H1 (cell line): ENCODE measurements around the gene PIEZO1. TPM values are rescaled to one million over a fixed set of nuclear protein-coding genes. Genes with fewer than 3 reads are reported as not detected.
A peak's percentile ranks its signal among the peaks of the same experiment; 100 is the strongest.

ENCODE experiments used
- CTCF ChIA-PET: fragments of 300-600 bp; sonication (Branson Sonifier 250); formaldehyde crosslinking; loops from one replicate; lab custom pipeline; 2021; ENCODE audit not compliant: partially characterized antibody; lab: Charles Lee
- POLR2A ChIA-PET: fragments of 300-600 bp; sonication (Branson Sonifier 250); formaldehyde crosslinking; loops from one replicate; lab custom pipeline; 2021; ENCODE audit warnings: inconsistent platforms; ENCODE audit not compliant: partially characterized antibody; lab: Charles Lee
- DNase-seq, 2 experiments: peaks; one replicate each; pipeline versions ENCODE4 v3.0.0 to v3.0.0-alpha.2; 2010 to 2022; ENCODE audit warnings: low spot score in 2 of 2, low read depth in 1 of 2, mixed read lengths in 1 of 2
- FAIRE-seq: peaks from 2 replicates; lab custom pipeline; 2011; peaks lifted over from hg19 to GRCh38; lab: Jason Lieb, UNC
- H2AFZ ChIP-seq: 2 replicates; pipeline ENCODE4 v1.8.1; 2012; ENCODE audit warnings: low read length, inconsistent platforms
- H2AK5ac ChIP-seq: 2 replicates; pipeline ENCODE4 v1.6.1; 2013; ENCODE audit warnings: low read depth, low read length
- H2BK120ac ChIP-seq: replicated peaks from 2 replicates; pipeline ENCODE3; 2013; ENCODE audit warnings: low read depth, low read length, inconsistent platforms
- H2BK12ac ChIP-seq: 2 replicates; pipeline ENCODE4 v1.6.1; 2013; ENCODE audit warnings: low read depth, low read length
- H2BK15ac ChIP-seq: 2 replicates; pipeline ENCODE4 v1.6.1; 2013; ENCODE audit warnings: low read length
- H2BK20ac ChIP-seq: 2 replicates; pipeline ENCODE4 v1.6.1; 2013; ENCODE audit warnings: low read length
- H2BK5ac ChIP-seq: 2 replicates; pipeline ENCODE4 v1.6.1; 2013; ENCODE audit warnings: low read depth, low read length
- H3K14ac ChIP-seq: 2 replicates; pipeline ENCODE4 v1.6.1; 2013; ENCODE audit warnings: inconsistent platforms; ENCODE audit not compliant: insufficient read length
- H3K18ac ChIP-seq: 2 replicates; pipeline ENCODE4 v1.6.1; 2013; ENCODE audit warnings: low read length; ENCODE audit errors: extremely low read depth
- H3K23ac ChIP-seq: 2 replicates; pipeline ENCODE4 v1.6.1; 2013; ENCODE audit warnings: inconsistent platforms; ENCODE audit not compliant: insufficient read length
- H3K23me2 ChIP-seq: 2 replicates; pipeline ENCODE4 v1.6.1; 2013; ENCODE audit warnings: low read depth, low read length
- H3K27ac ChIP-seq: 2 replicates; pipeline ENCODE4 v1.6.1; 2011; ENCODE audit warnings: low read depth, low read length, inconsistent platforms
- H3K27me3 ChIP-seq, 4 experiments: replicated peaks in 1 of 4; 1 replicate in 1 of 4; 2 replicates in 3 of 4; pipeline versions ENCODE4 v1.6.1 to v1.8.1; 2011 to 2013; ENCODE audit warnings: low read length in 3 of 4, mild to moderate bottlenecking in 3 of 4, inconsistent platforms in 2 of 4, mixed read lengths in 2 of 4, moderate library complexity in 1 of 4; ENCODE audit not compliant: control insufficient read depth in 3 of 4, insufficient read depth in 3 of 4; ENCODE audit errors: extremely low read depth in 1 of 4
- H3K36me3 ChIP-seq, 4 experiments: 2 replicates each; pipeline versions ENCODE4 v1.6.1 to v1.8.1; 2011 to 2013; ENCODE audit warnings: mild to moderate bottlenecking in 4 of 4, low read length in 3 of 4, moderate library complexity in 2 of 4, control low read depth in 1 of 4, inconsistent platforms in 1 of 4; ENCODE audit not compliant: insufficient read depth in 4 of 4, control insufficient read depth in 2 of 4
- H3K4ac ChIP-seq: replicated peaks from 2 replicates; pipeline ENCODE3; 2013; ENCODE audit warnings: low read length, low read depth, mixed read lengths, inconsistent platforms; ENCODE audit not compliant: insufficient read length
- H3K4me1 ChIP-seq, 4 experiments: replicated peaks in 1 of 4; 1 replicate in 1 of 4; 2 replicates in 3 of 4; pipeline versions ENCODE4 v1.6.1 to v1.8.1; 2011 to 2013; ENCODE audit warnings: low read length in 3 of 4, inconsistent platforms in 2 of 4, mixed read lengths in 1 of 4; ENCODE audit not compliant: insufficient read depth in 4 of 4, control insufficient read depth in 3 of 4
- H3K4me2 ChIP-seq, 2 experiments: 2 replicates each; pipeline versions ENCODE4 v1.6.1 to v1.8.1; 2011 to 2013; ENCODE audit warnings: low read depth in 2 of 2, low read length in 2 of 2, control low read depth in 1 of 2, inconsistent platforms in 1 of 2, mild to moderate bottlenecking in 1 of 2; ENCODE audit not compliant: insufficient read depth in 1 of 2
- H3K4me3 ChIP-seq, 4 experiments: fragments of 200-600, 300-600 bp in 1 of 4; sonication (generic), shearing (Covaris generic), sonication (Bioruptor Twin) in 1 of 4; 2 replicates each; pipeline versions ENCODE4 v1.5.1 to v1.8.1; 2011 to 2016; ENCODE audit warnings: low read length in 4 of 4, low read depth in 3 of 4, control low read depth in 2 of 4, inconsistent platforms in 2 of 4, mild to moderate bottlenecking in 2 of 4, mixed read lengths in 1 of 4, moderate library complexity in 1 of 4; ENCODE audit not compliant: insufficient read depth in 2 of 4; ENCODE audit errors: extremely low read depth in 1 of 4
- H3K56ac ChIP-seq: replicated peaks from 2 replicates; pipeline ENCODE3; 2013; ENCODE audit warnings: low read depth, mild to moderate bottlenecking, mixed read lengths, low read length, inconsistent platforms; ENCODE audit not compliant: insufficient read length
- H3K79me1 ChIP-seq: 2 replicates; pipeline ENCODE4 v1.6.1; 2013; ENCODE audit warnings: low read depth, low read length, control low read depth
- H3K79me2 ChIP-seq, 2 experiments: 2 replicates each; pipeline versions ENCODE4 v1.6.1 to v1.8.1; 2012 to 2013; ENCODE audit warnings: low read length in 2 of 2, mild to moderate bottlenecking in 2 of 2, inconsistent platforms in 1 of 2; ENCODE audit not compliant: insufficient read depth in 2 of 2, control insufficient read depth in 1 of 2
- H3K9ac ChIP-seq, 4 experiments: replicated peaks in 1 of 4; 1 replicate in 1 of 4; 2 replicates in 3 of 4; pipeline versions ENCODE4 v1.6.1 to v1.8.1; 2011 to 2013; ENCODE audit warnings: low read depth in 3 of 4, low read length in 3 of 4, control low read depth in 2 of 4, mild to moderate bottlenecking in 2 of 4, moderate library complexity in 2 of 4, inconsistent platforms in 1 of 4; ENCODE audit errors: extremely low read depth in 1 of 4
- H3K9me3 ChIP-seq, 2 experiments: 2 replicates each; pipeline versions ENCODE4 v1.6.1 to v1.8.1; 2012 to 2013; ENCODE audit warnings: mild to moderate bottlenecking in 2 of 2, moderate library complexity in 2 of 2, control low read depth in 1 of 2, inconsistent platforms in 1 of 2, low read depth in 1 of 2, low read length in 1 of 2, mixed read lengths in 1 of 2; ENCODE audit not compliant: insufficient read depth in 2 of 2
- H4K20me1 ChIP-seq, 2 experiments: replicated peaks in 1 of 2; 2 replicates each; pipeline versions ENCODE3 to v1.8.1; 2011 to 2013; ENCODE audit warnings: inconsistent platforms in 2 of 2, low read length in 2 of 2, mild to moderate bottlenecking in 1 of 2; ENCODE audit not compliant: insufficient read depth in 2 of 2, control insufficient read depth in 1 of 2
- H4K5ac ChIP-seq: 2 replicates; pipeline ENCODE4 v1.6.1; 2013; ENCODE audit warnings: low read length, low read depth, mixed read lengths, inconsistent platforms; ENCODE audit not compliant: insufficient read length
- H4K8ac ChIP-seq: 2 replicates; pipeline ENCODE4 v1.8.0; 2013; ENCODE audit warnings: mild to moderate bottlenecking, moderate library complexity, low read length, inconsistent platforms; ENCODE audit not compliant: insufficient read depth; ENCODE audit errors: extremely low read depth
- H4K91ac ChIP-seq: replicated peaks from 2 replicates; pipeline ENCODE3; 2013; ENCODE audit warnings: low read length, mixed read lengths, inconsistent platforms; ENCODE audit not compliant: insufficient read length
- KDM5A ChIP-seq: fragments of 200-600 bp; IDR thresholded peaks from 2 replicates; pipeline ENCODE4 v1.7.1; 2012; ENCODE audit warnings: mild to moderate bottlenecking, low read length, inconsistent platforms, mixed read lengths
- NRF1 ChIP-seq: IDR thresholded peaks from 2 replicates; pipeline ENCODE4 v1.6.1; 2011; ENCODE audit warnings: mild to moderate bottlenecking, low read depth, low read length, improper control_type of control experiment
- YY1 ChIP-seq: IDR thresholded peaks from 2 replicates; pipeline ENCODE4 v1.6.1; 2011; ENCODE audit warnings: low read depth, mild to moderate bottlenecking, low read length
- whole genome bisulfite sequencing, 2 experiments: shearing (Covaris generic) in 1 of 2; methylation state at CpG; one replicate each; pipeline versions ENCODE4 v1.1.6 to v1.1.7; 2013 to 2015; ENCODE audit warnings: low lambda C conversion rate in 2 of 2, mixed read lengths in 2 of 2, inconsistent platforms in 1 of 2, low coverage in 1 of 2, missing lambda C conversion rate in 1 of 2; ENCODE audit not compliant: insufficient replicate concordance in 2 of 2, insufficient coverage in 1 of 2, insufficient read length in 1 of 2; ENCODE audit errors: extremely low coverage in 1 of 2, missing lambda C conversion rate in 1 of 2; 5-methylcytosine and 5-hydroxymethylcytosine counted together
- polyA plus RNA-seq, 7 experiments: library from polyadenylated mRNA; depleted of rRNA in 3 of 7; stranded (reverse) in 5 of 7; unstranded in 2 of 7; fragments of >200 nt in 5 of 7; fragments of 200-250 nt in 2 of 7; gene quantifications; 1 replicate in 5 of 7; 2 replicates in 1 of 7; 4 replicates in 1 of 7; pipeline versions ENCODE4 v1.2.1 to v1.2.3, GENCODE V29; 2011 to 2013; ENCODE audit warnings: missing spikeins in 2 of 7, mixed read lengths in 2 of 7
- total RNA-seq: library from RNA; stranded (reverse); fragmentation: NEBNext Ultra II Directional; extraction: Animal tissue kit (Norgen Biotek cat#: 25700); gene quantifications from 2 replicates; pipeline ENCODE4 v1.2.1, GENCODE V29; 2021

Gene PIEZO1
- total and polyA plus RNA-seq, 2 of the 8 experiments (the other 6 are each of a cell fraction or from before 2014, with no cell fraction given), result 42.3 to 67.5 TPM

- no peak overlapping the region for H3K9ac ChIP-seq
- no peak overlapping the region for H2BK12ac ChIP-seq
- H2BK15ac ChIP-seq, result no peak overlapping the region
- no peak overlapping the region for H3K4me2 ChIP-seq
- H4K8ac ChIP-seq, result peak overlapping the region; percentile 59; the same call in 1 of the 2 replicates
- H3K79me2 ChIP-seq, result peaks cover 0 to 18% of the 10 kb centered on the region in 2 experiments; a peak in 1 of 4 replicates
- no peak overlapping the region for H2BK120ac ChIP-seq
- H3K27ac ChIP-seq, result no peak overlapping the region
- H2AK5ac ChIP-seq, result no peak overlapping the region
- H3K56ac ChIP-seq, result no peak overlapping the region
- H3K4ac ChIP-seq, result no peak overlapping the region
- H3K79me1 ChIP-seq, result peaks cover 11% of the 10 kb centered on the region
- no peak overlapping the region for H2AFZ ChIP-seq
- no peak for FAIRE-seq
- no peak overlapping the region for H3K23ac ChIP-seq
- H4K20me1 ChIP-seq, result peaks cover 6 to 12% of the 10 kb centered on the region in 2 experiments
- no peak for DNase-seq
- no peak overlapping the region for H4K91ac ChIP-seq
- H2BK20ac ChIP-seq, result no peak overlapping the region
- H3K18ac ChIP-seq, result no peak overlapping the region
- H3K4me3 ChIP-seq, result no peak overlapping the region
- POLR2A ChIA-PET, result interaction anchor here (0.9 to 2.1 kb wide), 3 partner anchors 9 to 99 kb away, joined by 3 to 6 read pairs (median 4); no protein-coding TSS in a partner anchor
- 88% methylated on average over 17 of the region's 18 CpGs; no CpG with 5 or more reads in 1 of the 2 experiments for WGBS, 2 experiments
- peaks cover 4 to 30% (median 13%) of the 10 kb centered on the region in 4 experiments; a peak in 5 of 8 replicates for H3K36me3 ChIP-seq
- CTCF ChIA-PET, result interaction anchor here (1.0 to 6.3 kb wide), 4 partner anchors 14 to 99 kb away, joined by 3 to 33 read pairs (median 4); no protein-coding TSS in a partner anchor
- no peak overlapping the region for H2BK5ac ChIP-seq
- H3K23me2 ChIP-seq, result peaks cover 3% of the 10 kb centered on the region; the same call in 1 of the 2 replicates
- no peaks in the 10 kb centered on the region for H3K9me3 ChIP-seq
- peaks cover 0 to 3% (median 0%) of the 10 kb centered on the region in 4 experiments; a peak in 3 of 7 replicates for H3K4me1 ChIP-seq
- no peaks in the 10 kb centered on the region for H3K27me3 ChIP-seq
- no peak overlapping the region for H4K5ac ChIP-seq
- no peak overlapping the region for H3K14ac ChIP-seq
- TF ChIP-seq NRF1 (no peak), KDM5A (no peak), YY1 (peak; percentile 72)
Measured at GRCh38 chr16:88711750-88712340, 73.2 kb downstream of the PIEZO1 start.
